HG03095 (cell line): ENCODE data around the gene ATP9A.

ENCODE experiments used
- ATAC-seq: cut with Tn5 transposase; IDR thresholded peaks from one replicate; pipeline ENCODE4 v1.9.1; 2021; ENCODE audit warnings: moderate library complexity; ENCODE audit not compliant: unreplicated experiment

Gene ATP9A

DNA sequence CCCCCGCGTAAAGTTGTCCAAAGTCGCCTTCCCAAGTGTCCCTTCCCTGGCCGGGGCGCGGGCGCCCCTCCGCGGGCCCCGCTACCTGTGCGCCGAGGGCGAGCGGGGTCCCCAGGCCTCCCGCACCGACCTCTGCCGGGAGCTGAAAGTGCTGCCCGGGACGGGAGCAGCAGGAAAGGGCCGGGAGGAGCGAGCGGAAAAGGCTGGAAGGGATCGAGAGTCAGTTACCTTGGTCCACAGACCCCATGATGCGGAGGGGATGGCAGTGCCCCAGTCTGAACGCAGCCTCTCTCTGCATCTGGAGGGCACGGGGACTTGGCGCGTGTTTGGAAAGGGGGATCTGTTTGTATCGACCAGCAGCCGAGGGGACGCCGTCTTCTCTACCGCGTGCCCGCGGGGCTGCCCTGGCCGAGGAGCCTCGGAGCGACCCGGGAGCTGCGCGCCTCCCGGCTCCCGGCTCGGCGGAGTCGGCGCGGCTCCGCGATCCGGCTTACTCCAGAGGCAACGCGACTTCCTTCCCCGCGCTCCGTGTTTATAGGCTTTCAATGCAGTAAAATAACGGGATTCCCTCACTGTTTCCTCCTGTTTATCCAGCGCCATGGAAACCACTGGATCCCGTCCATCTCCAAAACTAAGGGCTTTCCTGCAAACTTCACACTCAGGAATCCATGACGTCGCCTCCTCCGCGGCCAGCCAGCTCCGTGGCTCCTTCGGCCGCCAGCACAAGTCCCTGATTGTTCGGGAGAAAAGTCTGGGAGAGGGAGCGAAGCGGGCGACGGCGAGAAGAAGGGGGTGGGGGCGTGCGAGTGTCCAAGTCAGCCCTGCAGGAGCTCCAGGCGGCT lies 205.6 kb downstream of the ATP9A start:
- ATAC-seq: no peak

DNA sequence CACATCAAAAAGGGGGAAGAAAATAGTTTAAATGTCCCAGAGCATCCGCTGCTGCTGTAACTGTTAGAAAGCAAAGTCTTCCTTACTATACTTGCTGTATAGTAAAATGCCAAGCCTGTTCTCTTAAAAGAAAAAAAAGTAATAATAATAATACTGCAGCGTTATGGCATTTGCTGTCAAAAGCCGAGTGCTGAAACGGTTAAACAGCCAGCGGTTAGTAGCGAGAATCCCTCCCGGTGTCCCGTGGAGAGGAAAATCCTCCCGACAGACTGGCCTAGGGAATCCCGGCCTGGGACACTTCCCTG lies 206.2 kb downstream of the ATP9A start:
- no peak for ATAC-seq

DNA sequence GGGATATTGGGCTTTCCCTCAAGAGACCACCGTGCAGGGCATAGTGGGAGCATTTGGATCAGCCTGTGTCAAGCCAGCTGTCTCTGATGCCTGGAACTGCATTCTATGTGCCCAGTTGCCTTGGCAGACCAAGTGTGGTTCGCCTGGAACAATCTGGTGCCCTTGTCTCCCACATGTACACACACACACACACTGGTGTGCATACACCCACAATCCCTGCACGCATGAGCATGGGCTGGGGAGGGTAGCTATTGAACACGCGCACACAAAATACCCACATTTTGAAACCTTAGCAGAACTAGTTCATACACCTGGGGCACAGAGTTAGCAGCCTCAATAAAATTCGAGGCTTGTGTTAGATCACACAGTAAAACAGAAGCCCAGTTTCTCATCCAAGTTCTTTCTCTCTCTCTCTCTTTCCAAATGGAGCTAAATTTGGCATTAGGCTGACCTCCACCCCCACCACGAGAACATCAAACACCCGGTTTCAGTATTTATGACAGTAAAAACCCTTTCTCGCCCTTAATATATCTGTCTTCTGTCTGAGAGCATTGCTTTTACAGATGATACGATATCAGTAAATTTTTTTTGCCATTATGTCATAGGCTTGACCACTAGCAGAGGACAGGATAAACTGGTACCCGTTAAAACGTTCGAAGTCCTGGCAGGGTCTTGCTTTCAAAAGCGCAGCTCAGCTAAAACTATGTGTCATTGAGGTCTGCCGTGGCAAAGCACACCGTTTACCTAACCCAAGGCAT lies 207.5 kb downstream of the ATP9A start:
- no peak for ATAC-seq

DNA sequence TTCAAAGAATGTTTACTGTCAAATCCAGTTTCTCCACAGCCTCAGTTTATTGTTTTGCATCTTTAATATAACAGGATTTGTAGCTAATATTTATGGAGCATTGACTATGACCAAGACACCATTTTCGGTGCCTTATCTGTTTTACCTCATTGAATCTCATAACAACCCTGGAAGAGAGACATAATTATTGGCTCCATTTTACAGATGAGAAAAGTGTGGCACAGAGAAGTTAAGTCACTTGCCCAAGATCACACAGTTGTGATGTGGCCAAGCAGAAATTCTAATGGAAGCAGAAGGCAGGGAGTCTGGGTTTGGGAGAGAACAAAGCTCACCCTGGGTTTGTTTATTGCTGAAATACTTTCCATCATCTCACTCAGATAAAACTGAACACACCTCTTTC lies 208.1 kb downstream of the ATP9A start:
- no peak for ATAC-seq

DNA sequence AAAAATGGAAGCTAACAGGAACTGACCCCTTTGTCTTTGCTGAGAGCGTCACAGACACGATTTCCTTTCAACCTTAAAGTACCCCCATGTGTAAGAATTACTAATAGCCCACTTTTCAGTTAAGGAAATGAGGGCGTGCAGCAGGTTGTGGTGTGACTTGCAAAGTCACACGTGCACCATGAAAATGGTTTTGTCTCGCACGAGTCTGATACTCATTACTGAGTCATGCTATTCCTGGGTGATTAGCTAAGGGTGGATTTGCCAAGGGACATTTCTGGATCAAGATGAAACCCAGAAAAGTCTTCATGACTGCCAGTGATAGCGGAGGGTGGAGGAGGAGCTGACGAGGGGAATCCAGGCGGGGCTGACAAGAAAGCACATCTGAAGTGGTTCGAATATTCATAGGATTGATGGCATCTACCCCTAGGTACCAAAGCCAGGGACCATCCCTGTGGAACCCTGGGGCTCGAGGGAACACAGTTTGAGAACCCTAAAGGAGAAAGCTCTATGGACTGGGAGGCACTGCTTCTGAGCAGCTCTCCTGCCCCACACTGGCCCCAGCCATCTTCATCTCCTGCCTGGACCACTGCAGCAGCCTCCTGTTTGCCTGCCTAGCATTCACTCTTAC lies 213.5 kb downstream of the ATP9A start:
- no peak for ATAC-seq

DNA sequence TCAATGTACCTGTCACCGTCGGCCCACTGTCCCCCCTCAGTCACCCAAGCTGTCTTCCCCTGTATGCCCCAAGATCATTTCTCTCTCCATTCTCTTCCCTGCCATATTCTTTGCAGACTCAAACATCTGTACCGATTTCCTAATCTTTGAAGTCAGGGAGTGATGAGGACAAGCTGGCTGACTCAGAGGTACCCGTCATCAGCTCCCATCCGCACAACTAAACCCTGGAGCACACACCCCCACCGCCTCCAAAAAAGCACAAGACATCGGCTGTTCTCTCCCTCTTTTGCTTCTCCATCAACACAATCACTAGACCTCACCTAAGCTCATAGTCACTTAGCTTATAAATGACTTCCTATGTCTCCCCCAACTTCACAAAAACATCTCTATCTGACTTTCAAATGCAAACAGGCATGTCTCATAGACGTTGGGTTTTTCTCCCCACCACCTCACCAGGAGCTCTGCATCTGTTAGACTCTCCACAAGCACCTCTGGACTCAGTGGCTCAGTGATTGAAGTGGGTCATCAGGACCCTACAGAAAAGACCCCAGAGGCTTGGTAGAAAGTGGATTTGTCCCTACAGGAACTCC lies 214.2 kb downstream of the ATP9A start:
- no peak for ATAC-seq

DNA sequence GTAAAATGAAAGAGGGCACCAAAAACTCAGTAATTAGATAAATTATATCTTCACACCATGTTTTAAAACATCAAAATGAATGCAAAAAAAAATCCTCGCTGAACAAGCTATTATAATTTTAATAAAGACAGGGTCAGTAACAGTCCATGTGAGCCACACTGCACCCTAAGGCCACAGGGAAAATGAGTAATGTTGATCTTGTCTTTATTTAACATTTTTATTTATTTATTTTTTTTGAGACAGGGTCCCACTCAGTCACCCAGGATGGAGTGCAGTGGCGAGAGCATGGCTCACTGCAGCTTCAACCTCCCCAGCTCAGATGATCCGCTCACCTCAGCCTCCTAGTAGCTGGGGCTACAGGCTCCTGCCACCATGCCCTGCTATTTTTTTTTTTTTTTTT lies 217.0 kb downstream of the ATP9A start:
- no peak for ATAC-seq

DNA sequence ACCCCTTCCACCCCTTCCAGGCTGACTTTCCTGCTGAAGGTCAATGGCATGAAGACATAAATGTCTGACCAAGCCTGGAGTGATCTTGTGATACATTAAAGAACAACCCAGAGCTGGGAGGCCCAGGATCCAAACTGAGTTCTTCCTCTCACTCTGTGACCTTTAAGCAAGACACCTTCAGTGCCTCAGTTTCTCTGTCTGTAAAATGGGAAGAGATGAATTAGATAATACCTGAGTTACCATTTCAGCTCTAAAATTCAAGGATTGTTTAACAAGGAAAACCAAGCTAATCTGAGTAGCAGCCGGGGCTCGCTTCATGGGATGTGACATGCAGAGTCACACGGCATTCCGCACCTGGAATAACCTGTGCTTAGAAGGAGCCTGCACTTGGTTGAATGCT lies 218.7 kb downstream of the ATP9A start:
- no peak for ATAC-seq

DNA sequence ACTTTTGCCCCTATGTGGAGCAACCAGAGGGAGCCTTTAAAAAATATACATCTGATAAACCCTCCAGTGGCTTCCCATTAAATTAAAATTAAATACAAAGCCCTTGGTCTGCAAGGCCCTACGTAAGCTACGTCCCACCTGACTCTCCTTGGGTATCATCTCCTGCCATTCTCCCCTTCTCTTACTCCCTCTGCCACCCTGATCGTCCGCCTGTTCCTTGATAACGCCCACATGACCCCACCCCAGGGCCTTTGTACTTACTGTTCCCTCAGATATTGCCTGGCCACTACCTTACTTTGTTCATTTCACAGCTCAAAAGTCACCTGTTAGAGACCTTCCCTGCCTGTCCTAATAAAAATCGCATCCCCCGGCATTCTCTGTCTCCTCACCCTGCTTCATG lies 220.2 kb downstream of the ATP9A start:
- no peak for ATAC-seq
